ENCODE results near the gene DNAH2. TPM values are rescaled to one million over a fixed set of nuclear protein-coding genes. Genes with fewer than 3 reads are reported as not detected.
A peak's percentile ranks its signal among the peaks of the same experiment; 100 is the strongest.

DNAH2 gene
- total RNA-seq, 1 experiment from 2014 or later: 2.0 TPM

DNA sequence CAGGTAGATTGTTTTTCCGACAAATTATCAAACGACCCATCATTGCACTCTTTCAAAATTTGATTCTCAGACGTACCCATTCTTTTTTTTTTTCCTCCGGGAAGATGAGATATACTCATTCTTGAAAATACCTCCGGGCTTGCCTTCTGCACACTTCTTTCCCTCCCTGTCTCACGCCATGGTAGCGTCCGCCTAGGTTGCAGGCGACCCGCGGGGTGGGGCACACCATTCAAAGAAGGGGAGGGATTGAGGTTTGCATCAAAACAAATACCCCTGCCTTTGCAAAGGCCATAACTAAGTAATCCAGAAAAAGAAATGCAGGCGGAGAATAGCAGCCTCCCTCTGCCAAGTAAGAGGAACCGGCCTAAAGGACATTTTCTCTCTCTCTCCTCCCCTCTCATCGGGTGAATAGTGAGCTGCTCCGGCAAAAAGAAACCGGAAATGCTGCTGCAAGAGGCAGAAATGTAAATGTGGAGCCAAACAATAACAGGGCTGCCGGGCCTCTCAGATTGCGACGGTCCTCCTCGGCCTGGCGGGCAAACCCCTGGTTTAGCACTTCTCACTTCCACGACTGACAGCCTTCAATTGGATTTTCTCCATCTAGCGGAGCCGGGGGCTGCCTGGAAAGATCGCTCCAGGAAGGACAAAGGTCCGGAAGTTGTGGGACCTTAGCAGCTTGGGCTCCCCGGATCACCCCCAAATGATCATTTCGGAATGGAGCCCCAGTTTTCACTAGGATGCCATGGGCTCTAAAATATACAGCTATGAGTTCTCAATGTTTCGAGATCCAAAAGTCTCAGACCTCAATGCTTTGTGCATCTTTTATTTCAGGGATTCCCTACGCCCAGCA lies 31.1 kb upstream of the DNAH2 start (continued):
- TF ChIP-seq, protein P1, sequence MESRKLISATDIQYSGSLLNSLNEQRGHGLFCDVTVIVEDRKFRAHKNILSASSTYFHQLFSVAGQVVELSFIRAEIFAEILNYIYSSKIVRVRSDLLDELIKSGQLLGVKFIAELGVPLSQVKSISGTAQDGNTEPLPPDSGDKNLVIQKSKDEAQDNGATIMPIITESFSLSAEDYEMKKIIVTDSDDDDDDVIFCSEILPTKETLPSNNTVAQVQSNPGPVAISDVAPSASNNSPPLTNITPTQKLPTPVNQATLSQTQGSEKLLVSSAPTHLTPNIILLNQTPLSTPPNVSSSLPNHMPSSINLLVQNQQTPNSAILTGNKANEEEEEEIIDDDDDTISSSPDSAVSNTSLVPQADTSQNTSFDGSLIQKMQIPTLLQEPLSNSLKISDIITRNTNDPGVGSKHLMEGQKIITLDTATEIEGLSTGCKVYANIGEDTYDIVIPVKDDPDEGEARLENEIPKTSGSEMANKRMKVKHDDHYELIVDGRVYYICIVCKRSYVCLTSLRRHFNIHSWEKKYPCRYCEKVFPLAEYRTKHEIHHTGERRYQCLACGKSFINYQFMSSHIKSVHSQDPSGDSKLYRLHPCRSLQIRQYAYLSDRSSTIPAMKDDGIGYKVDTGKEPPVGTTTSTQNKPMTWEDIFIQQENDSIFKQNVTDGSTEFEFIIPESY (IDR thresholded peaks at IDR 0.05; ENCODE audit: extremely low read depth, insufficient replicate concordance, low read length): no peak
- TF ChIP-seq CEBPB (IDR thresholded peaks at IDR 0.05; ENCODE audit: low read depth) (peak; percentile 53; the same call in 1 of the 2 replicates), CBX3 (IDR thresholded peaks at IDR 0.05; ENCODE audit: low read depth) (no peak)

DNA sequence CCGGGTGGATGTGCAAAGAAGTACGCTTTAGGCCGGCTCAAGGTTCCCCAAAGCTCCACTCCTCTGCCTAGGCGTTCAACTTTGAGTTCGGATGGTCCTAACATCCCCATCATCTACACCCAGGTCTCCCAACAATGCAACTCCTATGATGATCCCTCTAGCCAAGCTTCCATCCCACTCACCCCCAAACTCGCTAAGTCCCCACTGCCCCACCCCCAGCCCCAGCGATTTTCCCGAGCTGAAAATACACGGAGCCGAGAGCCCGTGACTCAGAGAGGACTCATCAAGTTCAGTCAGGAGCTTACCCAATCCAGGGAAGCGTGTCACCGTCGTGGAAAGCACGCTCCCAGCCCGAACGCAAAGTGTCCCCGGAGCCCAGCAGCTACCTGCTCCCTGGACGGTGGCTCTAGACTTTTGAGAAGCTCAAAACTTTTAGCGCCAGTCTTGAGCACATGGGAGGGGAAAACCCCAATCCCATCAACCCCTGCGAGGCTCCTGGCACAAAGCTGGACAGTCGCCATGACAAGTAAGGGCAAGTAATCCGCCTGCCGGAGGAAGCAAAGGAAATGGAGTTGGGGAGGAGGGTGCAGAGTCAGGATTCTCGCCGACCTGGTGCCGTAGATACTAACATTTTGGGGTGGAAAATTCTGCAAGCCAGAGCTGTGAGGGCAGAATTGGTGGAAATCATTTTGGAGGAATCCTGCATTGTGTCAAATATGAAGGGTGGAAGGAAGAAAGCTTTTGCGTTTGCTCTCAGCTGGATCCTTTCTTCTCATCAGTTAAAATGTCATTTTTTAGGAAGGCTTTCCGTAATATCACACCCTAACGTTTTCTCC lies 30.3 kb upstream of the DNAH2 start, which contains the start of gene TP53:
TP53 (minus strand) TSS at position 419 of the 836 bp plus-strand sequence. CDS start 10,896 bp downstream, outside the sequence.
- Histone ChIP-seq H3K9ac (ENCODE audit: low read length) (peak within 1 kb of the TSS; percentile 98), H3K27me3 (ENCODE audit: insufficient read depth, low read length) (no peaks in the 10 kb centered on the region), H3K79me2 (ENCODE audit: insufficient read depth, low read length) (peaks cover 60% of the 10 kb centered on the region), H4K20me1 (ENCODE audit: insufficient read depth) (no peaks in the 10 kb centered on the region), H3K4me2 (ENCODE audit: low read length) (peak within 1 kb of the TSS; percentile 88), H3K4me1 (ENCODE audit: control insufficient read depth in 1 of 2, insufficient read depth in 2 of 2, low read length in 2 of 2) (peaks cover 26 to 33% of the 10 kb centered on the region in 2 experiments), H3K9me2 (ENCODE audit: insufficient read depth) (no peaks in the 10 kb centered on the region), H3K4me3 (replicated peaks in 1 of 2; ENCODE audit: low read depth in 1 of 2, low read length in 2 of 2) (peak within 1 kb of the TSS; percentile 86 to 100), H3K27ac (ENCODE audit: low read depth, low read length) (peak within 1 kb of the TSS; percentile 89), H3K9me3 (ENCODE audit: control insufficient read depth in 1 of 2, insufficient read depth in 1 of 2, low read depth in 1 of 2, low read length in 2 of 2) (no peaks in the 10 kb centered on the region), H3K36me3 (ENCODE audit: control insufficient read depth in 1 of 2, insufficient read depth in 2 of 2, low read length in 2 of 2) (no peaks in the 10 kb centered on the region), H2AFZ (ENCODE audit: low read depth, low read length, poor library complexity, severe bottlenecking) (peak within 1 kb of the TSS; percentile 29)
- ChIA-PET RAD21 (ENCODE audit: low non-redundant PET in 1 of 2, low total read pairs in 2 of 2, uncharacterized antibody in 2 of 2, unreplicated experiment in 2 of 2) (interaction anchor here (1.1 to 1.6 kb wide), 4 partner anchors 55 to 104 kb away, joined by 3 to 6 read pairs (median 4); partner anchors contain the start of gene MPDU1 (in 2 of the 2)), POLR2A (interaction anchor here (0.6 to 3.4 kb wide), 35 partner anchors 9 to 486 kb away, joined by 3 to 37 read pairs (median 4); partner anchors contain the start of genes CD68, EFNB3, FXR2 and MPDU1), CTCF (interaction anchor here (0.6 to 3.6 kb wide), 23 partner anchors 8 to 641 kb away, joined by 3 to 54 read pairs (median 4); partner anchors contain the start of genes CYB5D1, DNAH2, FXR2 and MPDU1)
- intact Hi-C loops (cut with micrococcal nuclease): loop anchor here (1.0 to 5.0 kb wide), 6 partner anchors 55 to 640 kb away; partner anchors contain the start of gene FXR2
- ATAC-seq (peak; percentile 52), DNase-seq (ENCODE audit: low read depth, low spot score) (peak; percentile 91)
- BruUV-seq (replicated peaks): TSS peak; percentile 73
- TF ChIP-seq CBX3 (IDR thresholded peaks at IDR 0.05; ENCODE audit: low read depth) (peak; percentile 13; the same call in 1 of the 2 replicates), SRF (IDR thresholded peaks at IDR 0.05; ENCODE audit: low read depth) (no peak), SIN3A (IDR thresholded peaks at IDR 0.05; ENCODE audit: low read depth) (peak; percentile 94), JUND (IDR thresholded peaks at IDR 0.05) (peak; percentile 47; the same call in 1 of the 2 replicates), POLR2AphosphoS5 (IDR thresholded peaks at IDR 0.05; ENCODE audit: low read depth, low read length) (peak; percentile 96), POLR2A (IDR thresholded peaks at IDR 0.05; ENCODE audit: borderline replicate concordance, extremely low read depth, insufficient read depth, insufficient read length) (peak; percentile 97), FOSL1 (IDR thresholded peaks at IDR 0.05; ENCODE audit: low read depth) (peak; percentile 75), EZH2phosphoT487 (IDR thresholded peaks at IDR 0.05; ENCODE audit: borderline replicate concordance) (no peak), CEBPB (IDR thresholded peaks at IDR 0.05; ENCODE audit: low read depth) (0 out of 2 replicates have a peak, but pooled peaks have one; percentile 33), YY1 (IDR thresholded peaks at IDR 0.05; ENCODE audit: extremely low read depth, insufficient replicate concordance, low read depth, low read length) (peak; percentile 99)
- TF ChIP-seq, protein P1 (IDR thresholded peaks at IDR 0.05; ENCODE audit: extremely low read depth, insufficient replicate concordance, low read length): peak; percentile 67
- TF ChIP-seq, protein P2, sequence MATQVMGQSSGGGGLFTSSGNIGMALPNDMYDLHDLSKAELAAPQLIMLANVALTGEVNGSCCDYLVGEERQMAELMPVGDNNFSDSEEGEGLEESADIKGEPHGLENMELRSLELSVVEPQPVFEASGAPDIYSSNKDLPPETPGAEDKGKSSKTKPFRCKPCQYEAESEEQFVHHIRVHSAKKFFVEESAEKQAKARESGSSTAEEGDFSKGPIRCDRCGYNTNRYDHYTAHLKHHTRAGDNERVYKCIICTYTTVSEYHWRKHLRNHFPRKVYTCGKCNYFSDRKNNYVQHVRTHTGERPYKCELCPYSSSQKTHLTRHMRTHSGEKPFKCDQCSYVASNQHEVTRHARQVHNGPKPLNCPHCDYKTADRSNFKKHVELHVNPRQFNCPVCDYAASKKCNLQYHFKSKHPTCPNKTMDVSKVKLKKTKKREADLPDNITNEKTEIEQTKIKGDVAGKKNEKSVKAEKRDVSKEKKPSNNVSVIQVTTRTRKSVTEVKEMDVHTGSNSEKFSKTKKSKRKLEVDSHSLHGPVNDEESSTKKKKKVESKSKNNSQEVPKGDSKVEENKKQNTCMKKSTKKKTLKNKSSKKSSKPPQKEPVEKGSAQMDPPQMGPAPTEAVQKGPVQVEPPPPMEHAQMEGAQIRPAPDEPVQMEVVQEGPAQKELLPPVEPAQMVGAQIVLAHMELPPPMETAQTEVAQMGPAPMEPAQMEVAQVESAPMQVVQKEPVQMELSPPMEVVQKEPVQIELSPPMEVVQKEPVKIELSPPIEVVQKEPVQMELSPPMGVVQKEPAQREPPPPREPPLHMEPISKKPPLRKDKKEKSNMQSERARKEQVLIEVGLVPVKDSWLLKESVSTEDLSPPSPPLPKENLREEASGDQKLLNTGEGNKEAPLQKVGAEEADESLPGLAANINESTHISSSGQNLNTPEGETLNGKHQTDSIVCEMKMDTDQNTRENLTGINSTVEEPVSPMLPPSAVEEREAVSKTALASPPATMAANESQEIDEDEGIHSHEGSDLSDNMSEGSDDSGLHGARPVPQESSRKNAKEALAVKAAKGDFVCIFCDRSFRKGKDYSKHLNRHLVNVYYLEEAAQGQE (IDR thresholded peaks at IDR 0.05; ENCODE audit: low read depth): no peak
